T-helper 1 cell (primary cell): Measurements from ENCODE around the gene ERCC8.

Experiments used
- DNase-seq, 5 donors: peaks; one replicate each; pipeline ENCODE4 v3.0.0-alpha.2; 2012 to 2020

Gene ERCC8

DNA sequence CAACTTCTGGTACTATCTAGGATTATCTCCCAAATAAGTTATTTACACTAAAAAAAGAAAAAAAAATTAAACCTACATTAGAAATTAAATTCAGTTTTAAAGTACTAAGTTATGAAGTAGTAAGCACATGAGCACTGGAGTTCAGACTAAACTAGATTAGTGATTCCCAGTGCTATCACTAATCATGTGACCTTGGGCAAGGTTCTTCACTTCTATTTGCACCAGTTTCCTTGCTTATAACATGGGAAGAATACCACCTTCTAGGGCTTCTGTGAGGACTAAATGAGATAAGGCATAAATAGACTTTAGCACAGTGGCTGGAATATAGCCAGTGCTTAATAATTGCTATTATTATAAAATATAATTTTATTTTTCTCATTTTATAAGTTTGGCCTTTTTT, 111.3 kb downstream of the ERCC8 start:
- no peak for DNase-seq

DNA sequence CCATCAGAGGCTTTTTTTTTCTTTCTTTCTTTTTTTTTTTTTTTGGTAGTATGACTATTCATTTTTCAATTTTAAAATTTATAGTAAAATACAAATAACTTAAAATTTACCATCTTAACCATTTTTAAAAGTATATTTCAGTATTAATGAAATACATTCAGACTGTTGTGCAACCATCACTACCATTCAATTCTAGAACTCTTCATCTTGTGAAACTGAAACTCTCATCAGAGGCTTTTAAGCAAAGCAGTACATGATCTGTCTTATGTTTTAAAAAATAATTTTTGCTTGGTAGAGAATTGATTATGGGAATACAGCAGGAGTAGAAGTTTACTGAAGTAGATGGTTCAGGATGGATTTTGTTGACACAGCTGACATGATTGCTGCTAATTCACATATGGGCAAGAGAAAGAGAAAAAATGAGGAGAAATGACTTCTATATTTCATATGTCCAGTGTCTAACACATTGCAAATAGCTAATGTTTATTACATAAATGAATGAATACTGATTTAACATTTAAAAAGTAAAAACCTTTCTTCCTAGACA, 114.2 kb downstream of the ERCC8 start:
- no peak for DNase-seq

GRCh38 chr5:60829490-60830266, 115.2 kb downstream of the ERCC8 start:
- DNase-seq = peak in 1 of 5 donors; percentile 24

DNA sequence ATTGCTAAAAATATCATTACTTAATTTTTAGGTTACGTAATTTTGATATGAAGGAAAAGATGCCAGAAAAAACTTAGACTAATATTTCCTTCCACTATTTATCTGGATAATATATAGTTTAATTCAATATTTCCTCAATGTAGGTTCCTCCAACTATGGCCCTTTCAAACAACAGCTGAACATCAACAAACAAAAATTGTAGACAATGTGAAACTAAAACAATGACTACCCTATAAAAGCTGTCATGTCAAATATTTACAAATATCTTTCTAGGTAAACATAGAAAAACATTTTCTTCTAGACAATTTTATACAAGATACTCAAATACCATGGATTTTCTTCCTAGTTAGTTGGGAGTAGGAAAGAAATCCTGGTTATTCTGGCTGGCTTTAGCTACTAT, 117.7 kb downstream of the ERCC8 start:
- DNase-seq = no peak

DNA sequence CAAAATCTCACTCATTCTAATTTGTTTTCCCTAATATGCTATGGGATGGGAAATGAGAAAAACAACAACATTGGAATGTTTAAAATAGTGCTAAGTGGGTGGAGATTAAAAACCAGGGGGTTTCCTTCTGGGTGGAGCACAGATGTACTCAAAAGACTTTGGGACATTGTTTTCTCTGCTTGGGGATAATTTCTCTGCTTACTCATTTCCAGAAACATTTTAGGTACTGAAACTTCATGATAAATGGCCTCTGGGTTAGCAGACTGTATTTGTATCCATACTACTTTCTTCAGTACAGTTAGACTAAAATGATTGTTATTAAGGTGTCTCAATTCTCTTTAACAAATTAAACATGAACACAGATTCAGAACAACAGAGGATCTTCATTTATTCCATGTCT, 118.2 kb downstream of the ERCC8 start:
- no peak for DNase-seq
